PC-9 (cell line): Measurements from ENCODE around the gene CDKN2B-AS1.

Source experiments
- CTCF ChIP-seq: fragments of 200-600 bp; sonication (generic); conservative IDR thresholded peaks from 2 replicates; pipeline ENCODE4 v1.6.1; 2017; ENCODE audit warnings: mixed run types, antibody characterized with exemption, mild to moderate bottlenecking, moderate library complexity
- EZH2 ChIP-seq: fragments of 200-600 bp; sonication (generic); IDR thresholded peaks from 2 replicates; pipeline ENCODE4 v1.8.0; 2017; ENCODE audit warnings: antibody characterized with exemption, low read depth

- TF ChIP-seq CTCF (no peak), EZH2 (no peak)
These were observed 35.8 kb upstream of the CDKN2B-AS1 start for GRCh38 chr9:21958833-21959232.
